ENCODE results near the gene OTOG.
A peak's percentile ranks its signal among the peaks of the same experiment; 100 is the strongest.

Gene OTOG

DNA sequence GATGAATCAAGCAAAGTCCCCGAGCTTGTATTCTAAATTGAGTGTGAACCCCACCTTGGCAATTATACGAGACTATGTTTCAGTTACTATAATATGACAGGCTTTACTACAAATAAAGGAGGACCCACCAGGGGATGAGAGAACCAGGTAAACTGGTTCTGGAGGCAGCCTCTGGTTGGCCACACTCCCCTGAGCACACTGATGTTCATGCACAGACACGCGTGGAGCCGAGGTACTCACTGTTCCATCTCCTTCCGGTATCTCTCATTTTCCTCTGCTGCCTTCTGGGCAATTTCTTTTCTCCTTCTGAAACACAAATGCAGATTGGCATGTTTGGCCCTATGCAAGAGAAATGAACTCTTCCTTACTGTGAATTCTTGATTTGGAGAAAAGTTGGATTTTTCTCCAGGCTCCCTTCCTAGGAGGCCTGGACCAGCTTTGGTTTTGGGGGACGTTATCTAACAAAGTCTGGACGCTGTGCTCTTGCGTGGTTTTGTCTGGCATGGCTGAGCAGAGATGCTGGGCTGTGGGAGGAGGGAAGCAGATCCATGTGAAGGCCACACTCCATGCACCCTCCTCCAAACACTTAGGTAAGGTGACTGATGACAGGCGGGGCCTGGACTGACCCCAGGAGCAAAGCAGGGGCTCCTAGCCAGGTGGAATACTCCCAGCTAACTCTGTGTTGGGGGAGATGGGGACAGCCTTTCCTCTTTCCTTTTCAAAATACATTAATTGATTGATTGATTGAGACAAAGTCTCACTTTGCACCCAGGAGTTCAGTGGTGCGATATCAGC, 25.8 kb upstream of the OTOG start:
- DNase-seq: no peak

- no peak for DNase-seq
These were observed 24.4 kb upstream of the OTOG start for GRCh38 chr11:17522655-17523054.

DNA sequence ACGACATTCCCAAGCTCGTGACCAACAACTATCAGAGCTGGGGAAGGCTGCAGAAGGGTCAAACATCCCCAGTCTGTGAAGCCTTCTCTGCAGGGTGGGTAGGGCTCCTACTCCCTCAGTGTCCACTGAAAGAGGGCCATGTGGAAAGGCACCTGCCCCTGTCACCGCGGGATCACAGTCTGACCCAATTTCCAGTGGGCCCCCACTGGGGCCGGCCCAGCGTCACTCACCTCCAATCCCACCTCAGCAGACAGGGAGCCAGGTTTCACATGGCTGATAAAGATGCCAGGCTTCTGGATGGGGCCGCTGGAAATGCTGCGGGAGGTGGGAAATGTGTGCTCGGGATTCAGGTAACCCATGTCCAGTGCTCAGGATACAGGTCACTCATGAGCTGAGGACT, 22.8 kb upstream of the OTOG start:
- no peak for DNase-seq

DNA sequence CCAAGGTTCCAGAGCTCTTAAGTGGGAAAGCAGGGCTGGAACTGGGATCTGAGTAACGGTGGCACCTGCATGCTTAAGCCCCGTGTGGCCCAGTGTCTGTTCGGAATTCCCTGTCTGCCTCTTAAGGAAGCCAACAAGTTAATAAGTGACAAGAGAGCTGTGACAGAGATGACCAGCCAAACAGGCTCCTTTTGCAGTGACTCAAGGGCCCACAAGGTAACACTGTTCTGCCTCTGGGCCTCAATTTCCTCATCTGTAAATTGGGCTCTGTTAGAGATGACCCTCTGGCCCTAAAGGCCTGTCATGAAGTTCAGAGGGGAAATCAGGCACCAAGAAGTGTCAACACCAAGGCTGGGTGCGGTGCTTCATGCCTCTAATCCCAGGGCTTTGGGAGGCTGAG, 21.5 kb upstream of the OTOG start:
- DNase-seq: no peak

DNA sequence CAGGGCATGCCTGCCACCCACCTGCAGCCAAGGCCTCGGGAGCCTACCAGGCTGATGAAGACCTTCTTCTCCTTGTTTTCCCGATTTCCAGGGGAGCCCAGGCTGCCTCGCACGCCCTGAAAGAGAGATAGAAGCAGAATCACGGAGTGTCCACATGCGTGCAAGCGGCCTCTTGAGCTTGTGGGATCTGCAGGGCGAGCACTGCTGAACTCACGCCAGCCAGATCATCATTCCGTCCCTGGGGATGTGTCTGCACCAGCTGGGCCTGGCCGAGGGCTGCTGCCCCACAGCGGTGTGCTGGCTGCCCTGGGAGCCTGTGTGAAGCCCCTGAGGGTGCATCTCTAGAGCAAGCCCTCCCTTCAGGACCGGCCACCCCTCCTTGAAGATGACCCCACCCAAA, 20.7 kb upstream of the OTOG start:
- DNase-seq: no peak

DNA sequence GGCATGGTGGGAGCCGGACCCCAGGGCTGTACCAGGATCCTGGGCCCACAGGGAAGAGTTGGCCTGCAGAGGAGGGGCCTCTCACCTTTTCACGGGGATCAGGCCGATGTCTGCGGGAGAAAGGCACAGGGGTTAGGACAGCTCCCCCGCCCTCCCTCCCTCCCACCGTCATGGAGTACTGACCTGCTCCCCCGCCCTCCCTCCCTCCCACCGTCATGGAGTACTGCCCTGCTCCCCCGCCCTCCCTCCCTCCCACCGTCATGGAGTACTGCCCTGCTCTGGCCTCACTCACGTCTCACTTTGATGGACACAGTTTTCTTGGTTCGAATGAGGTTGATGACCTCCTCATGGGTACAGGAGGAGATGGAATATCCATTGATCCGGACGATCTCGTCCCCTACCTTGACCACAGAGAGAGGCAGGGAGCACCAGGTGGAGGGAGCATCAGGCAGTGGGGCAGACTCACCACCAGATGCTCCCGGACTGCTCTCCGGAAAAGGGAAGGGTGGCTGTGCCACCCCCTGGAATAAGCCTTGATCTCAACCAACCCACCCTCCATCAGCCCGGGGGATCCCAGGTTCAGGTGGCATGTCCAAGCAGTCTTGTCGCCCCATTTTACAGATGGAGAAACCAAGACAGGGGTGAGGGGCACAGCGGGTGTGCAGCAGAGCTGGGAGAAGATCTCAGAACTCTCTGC, 20.0 kb upstream of the OTOG start:
- no peak for DNase-seq

GRCh38 chr11:17527628-17527995, 19.4 kb upstream of the OTOG start:
- DNase-seq: no peak

DNA sequence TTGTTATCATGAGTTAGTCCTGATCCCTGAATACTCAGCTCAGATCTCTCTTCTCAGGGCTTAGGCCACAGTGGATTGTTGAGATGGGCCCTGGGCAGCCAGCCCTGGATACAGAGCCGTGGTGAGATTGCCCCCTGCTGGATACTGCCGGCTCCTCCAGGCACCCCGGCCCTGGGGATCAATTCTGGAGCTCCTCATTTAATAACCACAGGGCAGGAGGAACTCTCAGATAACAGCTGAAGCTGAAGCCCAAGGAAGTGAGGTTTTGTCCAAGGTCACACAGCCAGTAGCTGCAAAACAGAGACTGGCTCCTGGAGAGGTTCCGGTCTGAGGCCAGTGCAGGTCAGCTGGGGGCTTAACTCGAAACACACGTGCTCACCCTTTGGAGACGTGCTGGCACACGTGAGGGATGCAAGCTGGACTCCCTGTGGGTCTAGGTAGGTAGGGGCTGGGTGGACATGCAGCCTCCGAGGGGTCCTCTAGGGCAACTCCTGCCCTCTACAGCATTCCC, 18.8 kb upstream of the OTOG start:
- DNase-seq: peak; percentile 83

DNA sequence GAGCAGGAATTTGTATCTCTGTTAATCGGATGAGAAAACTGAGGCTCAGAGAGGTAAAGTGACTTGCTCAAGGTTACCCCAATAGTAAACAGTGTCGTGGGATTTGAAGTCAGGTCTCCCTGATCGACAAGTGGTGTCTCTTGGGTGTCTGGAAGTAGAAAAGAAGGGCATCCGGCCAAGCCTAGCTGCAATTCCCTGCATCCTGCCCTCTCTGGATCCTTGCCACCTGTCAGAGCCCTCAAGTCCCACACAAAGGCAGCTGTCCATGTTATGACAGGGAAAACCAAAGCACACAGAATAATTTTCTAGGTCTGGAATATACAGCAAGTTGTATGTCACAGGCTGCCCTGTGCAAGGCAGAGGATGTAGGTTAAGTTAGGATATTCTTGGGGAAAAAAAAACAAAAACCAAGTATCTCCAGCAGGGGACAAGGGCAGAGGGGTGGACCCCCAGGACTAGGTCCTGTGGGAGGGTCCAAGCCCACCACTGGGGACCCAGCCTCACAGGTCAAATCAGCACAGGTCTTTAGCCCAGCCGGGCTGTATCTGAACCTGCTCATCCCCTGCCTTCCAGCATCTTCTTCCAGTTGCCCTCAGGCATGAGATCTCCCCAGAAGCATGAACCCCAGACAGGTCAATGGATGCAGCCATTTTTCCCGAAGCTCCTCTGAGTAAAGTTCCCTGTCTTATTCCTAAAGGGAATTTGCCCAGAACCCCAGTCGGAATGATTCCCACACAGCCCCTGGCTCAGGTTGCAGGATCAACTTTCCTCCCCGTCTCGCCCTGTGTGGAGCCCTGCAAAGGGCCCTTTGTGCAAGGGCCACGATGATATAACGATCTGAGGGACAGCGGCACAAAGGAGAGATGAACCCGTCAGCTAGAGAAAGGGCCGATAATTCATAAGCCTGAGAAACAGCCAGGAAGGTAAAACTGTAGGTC, 17.9 kb upstream of the OTOG start:
- no peak for DNase-seq

DNA sequence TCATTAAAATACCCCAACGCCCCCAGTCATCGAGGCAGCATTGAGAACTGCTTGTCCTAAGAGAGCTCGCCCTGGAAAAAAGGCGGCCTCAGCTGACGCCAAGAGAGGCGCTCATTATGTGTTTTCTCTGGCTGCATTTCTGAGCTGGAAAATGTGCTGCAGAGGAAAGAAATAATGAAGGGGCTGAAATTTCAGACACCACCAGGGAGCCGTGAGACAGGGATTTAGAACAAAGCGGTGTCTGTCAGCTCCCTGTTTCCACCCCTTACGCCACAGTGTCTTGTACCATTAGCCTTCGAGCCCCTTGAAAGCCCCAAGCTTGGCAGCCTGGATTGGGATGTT, 17.2 kb upstream of the OTOG start:
- no peak for DNase-seq

GRCh38 chr11:17531071-17531600, 15.9 kb upstream of the OTOG start:
- DNase-seq: no peak

DNA sequence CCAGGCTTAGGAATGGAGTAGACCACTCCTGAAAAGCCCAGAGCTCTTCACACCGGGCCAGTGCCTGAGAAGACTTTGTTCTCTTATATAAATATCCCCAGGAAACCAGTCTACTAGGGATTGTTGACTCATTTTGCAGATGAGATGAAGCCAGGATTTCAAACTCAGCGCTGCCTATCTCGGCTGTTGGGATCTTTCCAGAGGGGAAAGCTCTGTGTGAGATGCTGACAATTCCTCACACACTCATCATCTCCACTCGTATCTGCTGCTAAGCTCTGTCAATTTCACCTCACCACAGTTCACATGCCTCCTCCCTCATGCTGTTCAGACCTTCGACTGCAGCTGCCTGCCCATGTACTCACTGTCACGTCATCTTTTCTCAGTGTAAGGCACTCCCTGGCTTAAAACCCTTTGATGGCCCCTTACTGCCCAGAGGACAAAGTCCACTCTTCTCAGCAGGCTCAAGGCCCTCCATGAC, 15.4 kb upstream of the OTOG start:
- DNase-seq: no peak

DNA sequence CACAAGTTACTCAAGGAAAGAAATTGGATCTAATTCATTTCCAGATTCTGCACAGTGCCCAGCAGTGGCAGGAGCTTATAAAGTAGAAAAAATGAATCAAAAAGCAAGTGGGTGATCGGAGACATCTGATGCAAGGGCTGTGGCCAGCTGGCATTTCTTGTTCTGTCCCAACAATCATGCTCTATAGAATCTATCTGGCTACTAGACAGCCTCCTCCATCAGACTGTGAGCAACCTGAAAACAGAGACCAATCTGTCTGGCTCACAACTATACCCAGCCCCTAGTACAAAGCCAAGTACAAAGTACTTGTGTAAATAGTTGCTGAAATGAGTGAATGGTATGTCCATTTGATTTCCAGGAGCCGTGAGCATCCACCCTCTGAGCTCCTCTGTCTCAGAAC, 14.3 kb upstream of the OTOG start:
- no peak for DNase-seq

GRCh38 chr11:17533341-17533740, 13.7 kb upstream of the OTOG start:
- DNase-seq: no peak

DNA sequence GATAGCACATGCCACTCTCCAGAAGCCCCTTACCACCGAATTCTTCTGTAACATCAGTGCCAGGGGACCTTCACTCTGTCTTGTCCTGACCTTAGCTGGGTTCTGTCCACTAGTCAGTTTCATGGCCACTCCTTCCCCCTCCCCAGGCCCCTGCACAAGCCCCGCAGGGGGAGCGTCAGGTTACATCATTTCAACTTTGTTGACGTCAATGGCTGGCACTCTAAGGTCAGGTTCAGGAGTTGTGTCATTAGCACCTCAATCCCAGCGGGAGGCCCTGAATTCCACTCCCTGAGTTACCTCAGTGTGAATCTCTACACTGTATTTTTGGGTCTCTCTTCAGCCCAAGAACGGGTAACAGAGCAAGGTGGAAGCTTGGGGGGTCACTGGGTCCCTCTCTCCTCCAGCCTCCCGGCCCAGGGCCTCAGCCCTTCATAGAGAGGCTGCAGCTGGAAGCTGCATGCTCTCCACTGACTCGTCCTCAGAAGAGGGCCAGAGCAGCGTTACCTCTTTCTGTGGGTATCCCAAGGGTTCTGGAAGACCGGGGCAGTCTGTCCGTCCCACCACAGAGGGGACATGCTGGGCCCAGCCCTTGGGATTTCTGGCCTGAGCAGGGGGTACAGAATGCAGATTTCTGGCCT, 13.2 kb upstream of the OTOG start:
- no peak for DNase-seq

DNA sequence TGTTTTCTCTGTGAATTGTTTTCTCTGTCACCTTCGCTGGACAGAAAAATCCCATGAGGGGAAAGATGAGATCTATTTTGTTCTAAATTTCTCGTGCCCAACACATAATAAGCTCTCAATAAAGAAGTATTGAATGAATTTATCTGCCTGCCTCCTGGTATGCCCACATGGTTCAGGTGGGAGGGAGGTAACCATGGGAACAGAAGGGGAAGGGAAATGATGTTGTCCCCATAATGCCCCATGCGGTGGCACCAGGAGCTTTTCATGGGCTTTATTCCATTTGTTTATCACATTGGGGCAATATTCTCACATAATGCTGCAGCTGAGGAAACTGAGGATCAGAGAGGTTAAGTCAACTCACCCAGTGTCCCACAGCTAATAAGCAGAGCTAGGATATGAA, 11.6 kb upstream of the OTOG start:
- DNase-seq: no peak

DNA sequence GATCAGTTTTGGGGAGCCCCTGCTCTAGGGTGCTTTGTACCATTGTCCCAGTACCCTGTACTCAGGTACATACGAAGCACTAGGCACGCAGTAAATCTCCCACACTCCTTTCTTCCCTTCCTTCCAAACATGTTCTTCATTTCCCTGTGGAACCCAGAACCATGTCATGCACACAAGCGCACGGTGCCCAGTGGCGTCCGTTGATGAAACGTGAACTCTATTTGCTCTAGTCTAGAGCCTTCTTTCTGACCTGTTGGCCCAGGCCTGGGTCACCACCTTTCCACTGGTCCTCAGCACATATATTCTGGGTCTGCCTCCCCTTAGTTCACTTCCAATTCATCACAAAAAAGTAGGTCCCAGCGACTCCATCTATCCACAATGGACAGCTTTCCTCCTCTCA, 9.8 kb upstream of the OTOG start:
- no peak for DNase-seq

DNA sequence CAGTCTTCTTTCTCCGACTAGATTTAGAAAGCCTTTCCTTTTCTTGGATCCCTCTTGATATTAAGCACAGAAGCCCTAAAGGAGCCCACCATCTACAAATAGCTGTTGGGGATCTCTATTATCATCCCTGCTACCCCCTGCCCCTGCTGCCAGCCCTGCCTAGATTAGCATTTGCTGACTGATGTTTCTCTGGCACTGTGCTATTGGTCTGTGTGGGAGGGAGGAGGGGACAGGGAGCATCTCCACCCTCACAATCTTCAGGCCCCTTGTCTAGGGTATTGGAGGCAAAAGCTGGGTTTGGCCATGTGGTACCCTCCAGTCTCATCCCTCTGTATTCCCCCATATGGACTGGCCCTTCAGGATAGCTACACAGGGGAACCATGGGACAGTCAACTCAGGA, 9.0 kb upstream of the OTOG start:
- DNase-seq: no peak

- DNase-seq: no peak
These were observed 8.3 kb upstream of the OTOG start for GRCh38 chr11:17538731-17539130.

GRCh38 chr11:17540807-17541206, 6.3 kb upstream of the OTOG start:
- DNase-seq: no peak

DNA sequence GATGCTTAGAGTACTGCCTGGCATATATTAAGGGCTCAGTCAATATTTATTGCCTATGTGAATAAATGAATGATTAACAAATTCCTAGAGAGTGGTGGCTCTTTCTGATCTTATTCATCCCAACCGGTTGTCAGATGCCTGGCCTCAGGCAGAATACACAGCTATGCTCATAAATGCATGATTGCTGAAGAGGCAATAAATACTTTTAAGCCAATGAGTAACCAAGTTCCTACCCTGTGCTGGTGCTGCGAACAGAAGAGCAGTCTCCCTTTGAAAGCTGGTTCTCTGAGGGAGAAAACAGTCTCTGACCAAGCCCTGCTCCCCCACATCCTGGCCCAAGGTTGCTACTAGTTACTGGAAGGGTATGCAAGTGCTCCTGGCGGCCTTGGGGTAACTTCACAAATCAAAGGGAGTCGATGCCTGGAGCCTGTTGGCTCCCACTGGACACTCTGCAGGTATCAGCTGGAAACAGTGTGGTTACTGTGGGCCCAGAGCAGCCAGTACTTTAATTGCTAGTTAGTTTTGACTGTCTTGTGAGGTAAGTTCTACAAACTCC, 5.7 kb upstream of the OTOG start:
- DNase-seq: no peak

- DNase-seq: no peak
These were observed 4.8 kb upstream of the OTOG start for GRCh38 chr11:17542249-17542648.

All from hematopoietic multipotent progenitor cell treated with erythropoietin and hydrocortisone succinate and interleukin-3 and kit ligand, for 4 days (in vitro differentiated cells).